Hematopoietic multipotent progenitor cell treated with erythropoietin and hydrocortisone succinate and interleukin-3 and kit ligand, for 4 days (in vitro differentiated cells): ENCODE measurements around the gene SDHB.

ENCODE experiments used
- DNase-seq: peaks from one replicate; pipeline ENCODE4 v3.0.0-alpha.2; 2015

Gene SDHB

GRCh38 chr1:17043676-17044075, 10.2 kb downstream of the SDHB start:
- no peak for DNase-seq

- no peak for DNase-seq
These were observed 13.7 kb downstream of the SDHB start for GRCh38 chr1:17040135-17040534.

- no peak for DNase-seq
These were observed 14.3 kb downstream of the SDHB start for GRCh38 chr1:17039522-17039921.

- DNase-seq, result no peak
These were observed 20.4 kb downstream of the SDHB start for GRCh38 chr1:17033481-17033880.

- DNase-seq, result no peak
These were observed 21.1 kb downstream of the SDHB start for GRCh38 chr1:17032741-17033140.

- DNase-seq, result no peak
These were observed 22.4 kb downstream of the SDHB start for GRCh38 chr1:17031436-17031835.

GRCh38 chr1:17030206-17030605, 23.6 kb downstream of the SDHB start:
- DNase-seq, result no peak

GRCh38 chr1:17028662-17029188, 25.1 kb downstream of the SDHB start:
- no peak for DNase-seq

- DNase-seq, result no peak
These were observed 25.9 kb downstream of the SDHB start for GRCh38 chr1:17027900-17028299.

- DNase-seq, result no peak
These were observed 26.4 kb downstream of the SDHB start for GRCh38 chr1:17027403-17027802.

- DNase-seq, result no peak
These were observed 29.1 kb downstream of the SDHB start for GRCh38 chr1:17024721-17025120.

GRCh38 chr1:17023573-17023972, 30.3 kb downstream of the SDHB start:
- peak; percentile 20 for DNase-seq

GRCh38 chr1:17023102-17023501, 30.7 kb downstream of the SDHB start:
- DNase-seq, result peak; percentile 49

GRCh38 chr1:17021896-17022295, 31.9 kb downstream of the SDHB start:
- no peak for DNase-seq

- DNase-seq, result no peak
These were observed 33.3 kb downstream of the SDHB start for GRCh38 chr1:17020502-17020901.

GRCh38 chr1:17018849-17019248, 35.0 kb downstream of the SDHB start:
- DNase-seq, result no peak

GRCh38 chr1:17017435-17017834, 36.4 kb downstream of the SDHB start:
- DNase-seq, result no peak

- no peak for DNase-seq
These were observed 37.5 kb downstream of the SDHB start for GRCh38 chr1:17016317-17016661.

GRCh38 chr1:17014671-17015567, 38.9 kb downstream of the SDHB start:
- DNase-seq, result no peak

- DNase-seq, result peak; percentile 86
These were observed 40.1 kb downstream of the SDHB start for GRCh38 chr1:17013491-17014320.

GRCh38 chr1:17012775-17013490, 40.9 kb downstream of the SDHB start:
- DNase-seq, result no peak

GRCh38 chr1:17011439-17012307, 42.2 kb downstream of the SDHB start, which contains the start of gene ATP13A2:
Gene ATP13A2, minus strand, starts transcription at chr1:17011928. Its CDS starts 190 bp downstream, at chr1:17011738.
- DNase-seq, result peak; percentile 91
